Progenitor cell of endocrine pancreas (in vitro differentiated cells): Measurements from ENCODE around the gene PLXNA2. TPM values are rescaled to one million over a fixed set of nuclear protein-coding genes. Genes with fewer than 3 reads are reported as not detected.

Experiments
- DNase-seq: peaks from one replicate; pipeline ENCODE4 v3.0.0; 2021; ENCODE audit warnings: low spot score; ENCODE audit not compliant: unreplicated experiment
- H3K27ac Mint-ChIP-seq: 2 replicates; pipeline ENCODE4 v1.8.0; 2021; ENCODE audit warnings: mild to moderate bottlenecking, moderate library complexity, mixed read lengths
- H3K27me3 Mint-ChIP-seq: 2 replicates; pipeline ENCODE4 v1.8.0; 2021; ENCODE audit warnings: mixed read lengths
- H3K36me3 Mint-ChIP-seq: 2 replicates; pipeline ENCODE4 v1.8.0; 2022; ENCODE audit warnings: mixed read lengths; ENCODE audit not compliant: insufficient read depth
- H3K4me1 Mint-ChIP-seq: 2 replicates; pipeline ENCODE4 v1.8.0; 2021; ENCODE audit warnings: low read depth, mixed read lengths
- H3K4me3 Mint-ChIP-seq: 2 replicates; pipeline ENCODE4 v1.8.0; 2021; ENCODE audit warnings: low read depth, mild to moderate bottlenecking, moderate library complexity, mixed read lengths
- H3K9me3 Mint-ChIP-seq: 2 replicates; pipeline ENCODE4 v1.8.0; 2021; ENCODE audit warnings: low read depth, mixed read lengths
- CTCF ChIP-seq: fragments of 200-600 bp; sonication (generic); IDR thresholded peaks from one replicate; pipeline ENCODE4 v1.5.0; 2021; ENCODE audit warnings: antibody characterized with exemption, mild to moderate bottlenecking; ENCODE audit not compliant: unreplicated experiment
- total RNA-seq: library from RNA; stranded (reverse); gene quantifications from 2 replicates; pipeline ENCODE4 v1.2.1, GENCODE V29; 2021

PLXNA2 gene
- total RNA-seq, 1 donor from 2014 or later = 34.9 TPM

- no peak for DNase-seq
- Mint-ChIP-seq H3K27me3 (peaks cover 27% of the 10 kb centered on the region), H3K4me1 (peaks cover 19% of the 10 kb centered on the region), H3K9me3 (no peaks in the 10 kb centered on the region), H3K4me3 (no peak overlapping the region), H3K36me3 (no peaks in the 10 kb centered on the region), H3K27ac (no peak overlapping the region)
- no peak for TF ChIP-seq CTCF
Measured at GRCh38 chr1:208251015-208251414, 6.8 kb upstream of the PLXNA2 start.

- Mint-ChIP-seq H3K27me3 (peaks cover 28% of the 10 kb centered on the region), H3K9me3 (no peaks in the 10 kb centered on the region), H3K4me3 (no peak overlapping the region), H3K27ac (no peak overlapping the region), H3K36me3 (no peaks in the 10 kb centered on the region), H3K4me1 (peaks cover 19% of the 10 kb centered on the region)
- TF ChIP-seq CTCF = no peak
- DNase-seq = no peak
Measured at GRCh38 chr1:208250613-208251012, 6.4 kb upstream of the PLXNA2 start.

GRCh38 chr1:208248991-208249696, 5.0 kb upstream of the PLXNA2 start:
- Mint-ChIP-seq H3K36me3 (no peaks in the 10 kb centered on the region), H3K27ac (no peak overlapping the region), H3K4me3 (no peak overlapping the region), H3K4me1 (peaks cover 24% of the 10 kb centered on the region), H3K9me3 (no peaks in the 10 kb centered on the region), H3K27me3 (peaks cover 22% of the 10 kb centered on the region)
- TF ChIP-seq CTCF = no peak
- no peak for DNase-seq

- Mint-ChIP-seq H3K36me3 (no peaks in the 10 kb centered on the region), H3K4me1 (peaks cover 22% of the 10 kb centered on the region), H3K27ac (no peak overlapping the region), H3K9me3 (no peaks in the 10 kb centered on the region), H3K27me3 (peaks cover 21% of the 10 kb centered on the region), H3K4me3 (no peak overlapping the region)
- TF ChIP-seq CTCF = no peak
- DNase-seq = no peak
Measured at GRCh38 chr1:208248307-208248801, 4.2 kb upstream of the PLXNA2 start.

GRCh38 chr1:208247696-208248095, 3.5 kb upstream of the PLXNA2 start:
- Mint-ChIP-seq H3K27me3 (peaks cover 21% of the 10 kb centered on the region), H3K4me3 (no peak overlapping the region), H3K27ac (no peak overlapping the region), H3K36me3 (no peaks in the 10 kb centered on the region), H3K9me3 (no peaks in the 10 kb centered on the region), H3K4me1 (peaks cover 18% of the 10 kb centered on the region)
- TF ChIP-seq CTCF = no peak
- no peak for DNase-seq
